Right forelimb (tissue), 1 donor: Measurements from ENCODE around the gene NME7.
"Not testable (repeated sequence)": the region's sequence is repeated elsewhere in the genome, so short reads cannot be mapped to it uniquely, and the experiment has no call there.

Source experiments
- DNase-seq: peaks from one replicate; pipeline ENCODE4 v3.0.0-alpha.2; 2018

NME7 gene

DNA sequence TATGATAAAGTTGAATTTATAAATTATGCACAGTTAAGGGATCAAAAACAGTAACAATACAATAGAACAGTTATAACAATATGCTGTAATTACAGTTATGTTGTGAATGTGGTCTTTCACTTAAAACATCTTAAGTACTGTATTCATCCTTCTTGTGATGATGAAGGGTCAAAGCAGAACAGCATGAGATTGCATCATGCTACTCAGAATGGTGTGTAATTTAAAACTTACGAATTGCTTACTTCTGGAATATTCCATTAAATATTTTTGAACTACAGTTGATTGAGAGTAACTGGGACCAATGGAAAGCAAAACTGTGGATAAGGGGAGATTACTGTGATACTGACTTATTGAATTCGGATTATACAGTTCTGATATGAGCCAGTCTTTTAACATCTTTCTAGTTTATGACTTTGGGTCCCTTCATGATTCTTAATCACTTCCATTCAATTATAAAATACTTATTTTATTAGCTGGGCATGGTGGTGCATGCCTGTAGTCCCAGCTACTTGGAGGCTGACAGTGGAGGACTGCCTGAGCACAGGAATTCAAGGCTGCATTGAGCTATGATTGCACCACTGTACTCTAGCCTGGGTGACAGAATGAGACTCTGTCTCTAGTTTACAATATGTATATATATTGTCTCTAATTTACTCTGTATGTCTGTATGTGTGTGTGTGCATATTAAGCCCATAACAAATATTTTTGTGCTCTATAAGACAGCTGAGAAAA is 217.9 kb downstream of the NME7 start:
- no peak for DNase-seq

DNA sequence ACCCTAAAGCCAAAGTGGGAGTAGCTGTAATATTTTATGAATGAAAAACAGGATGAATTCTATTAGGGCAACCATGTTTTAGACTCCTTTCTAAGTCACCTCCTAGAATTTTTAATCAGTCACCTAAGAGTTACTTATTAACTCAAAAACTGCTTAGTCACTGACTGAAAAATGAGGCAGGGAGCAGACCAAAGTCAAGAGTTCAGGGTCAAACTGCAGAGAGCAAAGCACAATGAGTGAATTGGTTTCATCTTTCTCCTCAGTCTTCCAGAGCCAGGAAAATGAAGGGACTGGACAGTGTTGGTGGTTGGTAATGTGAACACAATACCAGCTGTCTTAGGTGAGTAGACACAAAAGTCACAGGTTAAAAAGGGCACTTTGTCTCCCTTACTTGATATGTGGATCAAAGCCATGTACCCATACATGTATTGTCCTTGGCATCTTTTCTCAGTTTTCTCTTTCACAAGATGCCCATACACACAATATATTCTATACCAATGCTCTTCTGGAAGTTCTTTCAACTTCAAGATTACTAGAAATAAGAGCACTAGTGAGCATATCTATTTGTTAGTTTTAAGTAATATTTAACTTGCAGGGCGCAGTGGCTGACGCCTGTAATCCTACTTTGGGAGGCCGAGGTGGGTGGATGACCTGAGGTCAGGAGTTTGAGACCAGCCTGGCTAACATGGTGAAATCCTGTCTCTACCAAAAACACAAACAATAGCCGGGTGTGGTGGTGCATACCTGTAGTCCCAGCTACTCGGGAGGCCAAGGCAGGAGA is 218.9 kb downstream of the NME7 start:
- no peak for DNase-seq

GRCh38 chr1:169146576-169147214 is 220.9 kb downstream of the NME7 start:
- DNase-seq = no peak

DNA sequence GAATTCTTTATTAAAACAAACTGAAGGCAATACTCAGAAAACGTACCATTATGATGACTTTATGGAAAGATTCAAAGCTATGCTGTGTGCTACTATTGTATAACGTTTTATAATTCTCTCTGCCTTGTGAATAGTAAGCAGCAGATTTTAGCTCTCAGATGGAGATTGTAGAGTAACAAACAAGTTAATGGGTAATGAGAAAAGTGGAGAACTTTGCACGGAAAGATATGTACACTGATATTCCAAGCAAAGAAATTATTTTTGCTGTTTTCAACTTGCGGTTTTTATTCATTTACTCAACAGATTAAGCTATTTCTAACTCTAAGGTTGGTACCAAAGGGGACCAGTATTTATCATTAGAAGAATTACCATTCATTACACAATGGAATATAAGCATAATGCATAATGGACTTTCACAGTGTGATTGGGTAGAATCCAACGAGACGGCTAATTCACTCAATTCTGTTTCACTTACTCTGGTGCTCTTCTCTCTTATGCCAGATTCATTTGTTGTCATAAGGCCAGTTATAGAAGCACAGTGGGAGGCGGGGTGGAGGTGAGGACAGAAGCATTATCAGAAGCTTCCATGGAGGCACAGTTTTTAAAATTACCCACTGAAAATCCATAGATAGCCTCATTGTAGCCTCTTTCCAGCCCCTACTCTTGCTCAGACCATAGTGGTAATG is 222.5 kb downstream of the NME7 start:
- no peak for DNase-seq

- no peak for DNase-seq
These were observed 223.6 kb downstream of the NME7 start for GRCh38 chr1:169143984-169144383.

- DNase-seq = no peak
These were observed 224.3 kb downstream of the NME7 start for GRCh38 chr1:169143346-169143745.

- DNase-seq = no peak
These were observed 225.5 kb downstream of the NME7 start for GRCh38 chr1:169142129-169142528.

DNA sequence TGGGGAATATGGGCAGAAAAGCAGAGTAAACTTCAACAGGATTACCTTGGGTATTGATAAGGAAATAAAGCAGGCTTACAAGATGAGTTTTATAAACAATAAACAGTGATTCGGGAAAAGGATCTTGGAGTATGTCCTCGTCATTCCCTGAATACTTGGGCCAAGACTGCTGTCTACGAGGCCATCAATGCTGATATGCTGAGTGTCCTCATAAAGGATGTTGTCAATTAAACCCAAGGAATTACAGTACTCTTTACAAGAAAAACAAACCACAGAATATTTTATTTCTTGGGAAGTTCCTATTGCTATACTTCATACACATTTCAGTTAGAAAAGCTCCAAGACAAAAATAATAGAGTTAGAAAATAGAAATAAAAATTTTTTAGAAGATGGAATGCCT is 226.2 kb downstream of the NME7 start:
- no peak for DNase-seq

- no peak for DNase-seq
These were observed 228.5 kb downstream of the NME7 start for GRCh38 chr1:169138866-169139670.

DNA sequence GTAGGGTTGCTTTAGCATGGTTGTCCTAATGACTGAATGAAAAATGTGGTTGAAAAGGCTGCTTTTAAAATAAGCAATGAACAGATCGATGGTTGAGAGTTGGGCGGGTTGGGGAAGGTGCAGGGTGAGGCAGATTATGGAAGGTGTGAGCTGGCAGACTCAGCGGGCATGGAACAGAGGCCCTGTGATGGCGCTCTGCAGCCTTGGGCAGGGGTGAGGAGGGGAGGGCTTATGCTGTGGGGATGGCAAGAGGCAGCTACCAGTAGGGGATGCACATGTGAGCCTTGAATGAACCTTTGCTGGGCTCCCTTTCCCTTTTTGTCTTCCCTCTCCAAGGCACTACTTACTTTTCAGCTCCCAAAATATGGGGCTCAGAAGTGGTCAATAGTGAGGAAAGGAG is 230.2 kb downstream of the NME7 start:
- no peak for DNase-seq

GRCh38 chr1:169133801-169134502 is 233.6 kb downstream of the NME7 start:
- no peak for DNase-seq

DNA sequence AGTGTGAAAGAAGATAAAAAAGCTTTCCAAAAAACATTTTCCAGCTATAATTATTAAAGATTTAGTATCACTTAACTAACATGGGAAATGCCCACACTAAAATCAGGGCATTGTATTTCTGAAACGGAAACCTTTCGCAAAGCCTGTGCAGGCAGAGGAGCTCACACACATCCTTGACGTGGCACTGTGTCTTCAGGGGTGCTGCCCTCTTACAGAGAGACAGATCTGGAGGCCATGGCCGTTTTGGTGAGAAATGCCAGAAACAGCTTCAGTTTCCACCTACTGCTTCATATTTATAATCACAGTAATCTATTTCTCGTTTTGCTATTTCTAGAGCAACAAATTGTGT is 234.4 kb downstream of the NME7 start:
- DNase-seq = no peak

- DNase-seq = no peak
These were observed 234.9 kb downstream of the NME7 start for GRCh38 chr1:169132512-169133227.

DNA sequence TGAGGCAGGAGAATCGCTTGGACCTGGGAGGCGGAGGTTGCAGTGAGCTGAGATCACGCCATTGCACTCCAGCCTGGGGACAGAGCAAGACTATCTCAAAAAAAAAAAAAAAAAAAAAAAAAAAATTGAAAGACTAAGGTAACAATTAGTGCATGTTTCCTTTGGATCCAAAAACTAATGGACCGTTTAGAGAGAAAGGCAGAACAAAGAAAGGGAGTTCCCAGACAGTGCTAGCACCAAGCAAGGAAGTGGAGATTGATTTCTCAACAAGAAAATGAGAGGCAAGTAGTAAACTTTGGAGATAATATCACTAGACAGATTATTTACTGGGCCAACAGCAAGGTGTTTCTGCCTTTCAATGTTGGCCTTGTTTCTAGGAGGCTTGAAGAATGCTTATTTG is 236.9 kb downstream of the NME7 start:
- no peak for DNase-seq

- DNase-seq = no peak
These were observed 238.3 kb downstream of the NME7 start for GRCh38 chr1:169129109-169129784.

DNA sequence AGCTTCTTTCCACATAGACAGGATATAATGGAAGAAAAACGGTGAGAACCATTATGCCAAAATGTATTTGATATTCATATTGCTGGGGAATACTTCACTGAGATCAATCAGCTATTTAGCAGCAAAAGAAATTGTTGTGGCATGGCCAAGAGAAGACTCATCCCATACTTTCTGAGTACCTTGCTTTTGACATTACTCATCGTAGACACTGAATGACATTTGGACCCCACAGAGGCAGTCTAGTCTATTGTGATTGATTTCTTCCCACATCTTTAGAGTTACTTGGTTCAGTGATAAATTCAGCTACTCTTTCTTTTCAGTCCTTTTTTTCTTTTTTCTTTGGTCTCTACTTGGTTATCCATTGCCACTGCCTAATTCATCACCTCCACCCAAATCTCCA is 239.0 kb downstream of the NME7 start:
- DNase-seq = no peak

DNA sequence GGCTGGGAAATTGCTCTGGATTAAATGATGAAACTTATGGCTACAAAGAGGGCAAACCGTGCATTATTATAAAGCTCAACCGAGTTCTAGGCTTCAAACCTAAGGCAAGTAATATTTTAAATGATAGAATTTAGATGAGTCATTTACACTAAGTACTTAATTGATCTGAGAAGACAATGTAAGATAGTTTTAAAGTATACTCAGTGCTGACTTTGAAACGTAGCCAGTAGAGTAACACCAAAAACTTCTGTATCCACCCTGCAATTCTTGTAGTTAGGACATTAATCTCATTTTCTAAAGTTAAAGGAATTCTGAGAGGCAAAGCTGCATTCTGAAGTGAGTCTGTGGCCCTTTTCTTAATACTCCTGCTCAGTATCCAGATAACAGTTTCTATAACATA is 240.3 kb downstream of the NME7 start:
- no peak for DNase-seq

GRCh38 chr1:169126335-169126734 is 241.3 kb downstream of the NME7 start:
- DNase-seq = no peak

- DNase-seq = not testable (repeated sequence)
These were observed 242.0 kb downstream of the NME7 start for GRCh38 chr1:169125597-169125996.

- DNase-seq = no peak
These were observed 243.1 kb downstream of the NME7 start for GRCh38 chr1:169124459-169124858.

DNA sequence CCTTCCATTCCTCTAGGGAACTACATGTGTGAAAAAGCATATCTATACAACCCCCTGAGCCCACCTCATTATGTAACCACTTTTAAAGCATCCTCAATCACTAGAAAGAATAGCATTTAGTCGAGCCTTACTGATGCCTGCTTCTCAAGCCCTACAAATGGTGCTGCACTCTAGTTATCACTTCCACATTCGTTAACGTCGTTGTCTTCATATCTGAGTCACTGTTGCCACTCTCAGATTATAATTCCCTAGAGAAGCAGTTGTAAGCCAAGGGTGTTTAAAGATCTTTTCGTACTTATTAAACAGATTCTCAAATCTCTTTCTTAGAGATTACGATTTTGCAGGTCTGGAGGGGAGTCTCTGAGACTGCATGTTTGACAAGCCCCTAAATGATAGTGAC is 244.6 kb downstream of the NME7 start:
- DNase-seq = no peak
